K562 (cell line): ENCODE data around the gene RNH1. TPM values are rescaled to one million over a fixed set of nuclear protein-coding genes. Genes with fewer than 3 reads are reported as not detected.

Experiments used
- CCNT2 ChIP-seq: IDR thresholded peaks from 2 replicates; pipeline ENCODE4 v1.6.1; 2011; ENCODE audit warnings: borderline replicate concordance, low read depth, mild to moderate bottlenecking, moderate library complexity, mixed read lengths, low read length; ENCODE audit not compliant: insufficient read length; ENCODE audit errors: extremely low read depth
- DACH1 ChIP-seq: fragments of 450-650 bp; IDR thresholded peaks from 2 replicates; pipeline ENCODE4 v1.6.1; 2018; ENCODE audit not compliant: partially characterized antibody
- E4F1 ChIP-seq: fragments of 250-450 bp; sonication (Bioruptor Pico); IDR thresholded peaks from 2 replicates; pipeline ENCODE4 v1.5.0; 2021; ENCODE audit warnings: mild to moderate bottlenecking, borderline replicate concordance
- POLR2A ChIP-seq: fragments of 450-650 bp; conservative IDR thresholded peaks from 2 replicates; pipeline ENCODE4 v1.6.1; 2016
- POLR2B ChIP-seq: fragments of 450-650 bp; IDR thresholded peaks from 2 replicates; pipeline ENCODE4 v1.6.1; 2018; ENCODE audit warnings: low read depth; ENCODE audit not compliant: partially characterized antibody
- RBFOX2 ChIP-seq: fragments of 200-400 bp; formaldehyde crosslinking; IDR thresholded peaks from 2 replicates; pipeline ENCODE4 v1.6.1; 2017; ENCODE audit warnings: low read depth, mild to moderate bottlenecking, low read length, moderate library complexity
- ZNF318 ChIP-seq, 2 experiments: fragments of 450-650 bp; IDR thresholded peaks; 2 replicates each; pipeline ENCODE4 v1.6.1; 2016; ENCODE audit warnings: mild to moderate bottlenecking in 2 of 2, borderline replicate concordance in 1 of 2, low read depth in 1 of 2, moderate library complexity in 1 of 2
- polyA plus RNA-seq, 8 experiments: library from polyadenylated mRNA; depleted of rRNA in 4 of 8; stranded (reverse) in 5 of 8; unstranded in 3 of 8; fragments of >200 nt; fragmentation: Nextera tagmentation in 2 of 8; fragmentation: Illumina TruSeq in 1 of 8; extraction: Ambion mirVana in 2 of 8; extraction: Trizol in 1 of 8; gene quantifications; 2 replicates each; pipeline versions ENCODE4 v1.2.1 to v1.2.3, GENCODE V29; 2011 to 2014; ENCODE audit warnings: inconsistent platforms in 1 of 8, missing spikeins in 1 of 8
- total RNA-seq, 7 experiments: library from RNA; depleted of rRNA in 6 of 7; stranded (reverse); fragments of >200 nt in 6 of 7; fragmentation: Illumina TruSeq in 2 of 7; extraction: Trizol in 2 of 7; gene quantifications; 2 replicates each; pipeline versions ENCODE4 v1.2.1 to v1.2.3, GENCODE V29; 2011 to 2021; ENCODE audit warnings: low replicate concordance in 1 of 7

The RNH1 gene
- total and polyA plus RNA-seq, 9 of the 15 experiments (the other 6 are each of a cell fraction or from before 2014, with no cell fraction given), result 2.5 to 160 (median 44.3) TPM

DNA sequence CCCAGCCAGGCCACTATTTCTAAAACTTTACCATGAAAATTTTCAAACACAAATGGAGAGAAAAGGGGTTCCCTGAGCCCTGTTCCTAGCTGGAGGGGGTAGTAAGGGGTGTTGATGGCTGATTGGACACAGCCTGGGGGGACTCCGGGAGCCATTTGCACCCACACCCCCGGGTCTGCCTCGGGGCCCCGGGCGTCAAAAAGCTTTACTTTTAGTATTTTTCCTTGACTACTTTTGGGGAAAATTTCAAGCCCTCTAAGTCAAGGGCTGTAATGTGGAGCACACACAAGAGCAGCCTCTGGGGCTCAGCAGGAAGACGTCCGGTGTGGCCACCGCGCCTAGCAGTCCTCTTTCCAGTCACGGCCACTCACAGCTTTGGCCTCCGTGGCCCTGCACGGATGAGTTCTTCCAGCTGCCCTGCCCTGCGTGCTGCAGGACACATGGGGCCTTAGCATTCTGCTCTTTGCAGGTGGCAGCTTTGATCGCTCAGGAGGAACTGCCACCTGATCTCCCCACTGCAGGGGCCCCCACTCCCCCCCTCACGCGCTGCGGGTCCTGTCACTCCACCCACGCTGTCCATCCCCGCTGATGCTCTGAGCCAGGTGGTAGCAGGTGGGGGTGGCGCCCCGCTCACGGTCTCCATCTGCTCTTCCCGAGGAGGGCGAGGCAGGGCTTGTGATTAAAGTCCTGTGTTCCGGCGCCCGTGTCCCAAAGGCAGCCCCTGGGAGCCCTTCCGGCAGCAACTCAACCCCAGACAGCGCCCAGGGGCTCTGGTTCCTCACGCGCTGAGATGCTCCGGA lies 14.4 kb downstream of the RNH1 start (continued):
- TF ChIP-seq ZNF318 (IDR thresholded peaks at IDR 0.05; ENCODE audit: borderline replicate concordance in 1 of 2, low read depth in 1 of 2) (no peak), RBFOX2 (peak; percentile 56), E4F1 (CRISPR knock-in tag) (no peak), POLR2A (0 out of 2 replicates have a peak, but pooled peaks have one; percentile 3), DACH1 (no peak), POLR2B (peak; percentile 20), CCNT2 (peak; percentile 30)
